Measurements from ENCODE around the gene ABCC9. TPM values are rescaled to one million over a fixed set of nuclear protein-coding genes. Genes with fewer than 3 reads are reported as not detected.

Gene ABCC9
- total and polyA plus RNA-seq, 2 donors (not counting 3 experiments of a cell fraction or from before 2014, with no cell fraction given): under 0.01 TPM; not detected in 1

- no peak overlapping the region for H3K4me2 ChIP-seq (ENCODE audit: insufficient read depth, low read length)
- no peak overlapping the region for H3K4me3 ChIP-seq (replicated peaks in 1 of 3; ENCODE audit: insufficient read depth in 1 of 3, low read depth in 1 of 3, low read length in 3 of 3)
- DNase-seq (ENCODE audit: low read depth, low spot score): no peak
- TF ChIP-seq MAX (IDR thresholded peaks at IDR 0.05; ENCODE audit: insufficient read depth, insufficient read length): no peak
- TF ChIP-seq GATA2 (IDR thresholded peaks at IDR 0.05; ENCODE audit: insufficient read depth, insufficient read length, low read depth, low read length): no peak
- TF ChIP-seq POLR2AphosphoS5 (IDR thresholded peaks at IDR 0.05; ENCODE audit: insufficient read depth, low read depth, low read length): no peak
- H3K79me2 ChIP-seq (ENCODE audit: control insufficient read depth, insufficient read depth, low read length): no peaks in the 10 kb centered on the region
- BruUV-seq (replicated peaks): no TSS peak
- no peaks in the 10 kb centered on the region for H3K4me1 ChIP-seq (ENCODE audit: control insufficient read depth, extremely low read depth, insufficient read depth, low read length)
- ChIA-PET CTCF (interaction anchor here (1.0 to 1.5 kb wide), 4 partner anchors 33 to 287 kb away, joined by 3 to 10 read pairs (median 4); no protein-coding TSS in a partner anchor), POLR2A (no interaction called here)
- H3K9me3 ChIP-seq (replicated peaks; ENCODE audit: control insufficient read depth, insufficient read depth, low read length): no peaks in the 10 kb centered on the region
- H3K9ac ChIP-seq (replicated peaks; ENCODE audit: extremely low read depth, insufficient read depth, low read length): no peak overlapping the region
- no peak for FAIRE-seq
- peaks cover 0 to 3% of the 10 kb centered on the region in 2 experiments for H3K27me3 ChIP-seq (ENCODE audit: control insufficient read depth in 2 of 2, insufficient read depth in 2 of 2, low read length in 2 of 2)
- no peak overlapping the region for H2AFZ ChIP-seq (ENCODE audit: low read depth, low read length)
- intact Hi-C loops (cut with micrococcal nuclease) (no loop called here), dilution Hi-C loops (cut with MboI; ENCODE audit: extremely low pct_ligation_motif_present, low sequenced_read_pairs) (no loop called here)
- H3K36me3 ChIP-seq (ENCODE audit: control insufficient read depth in 2 of 2, extremely low read depth in 1 of 2, insufficient read depth in 2 of 2, low read length in 2 of 2): no peaks in the 10 kb centered on the region
- no peaks in the 10 kb centered on the region for H3K9me1 ChIP-seq (replicated peaks; ENCODE audit: control insufficient read depth, extremely low read depth, insufficient read depth, low read length)
- H4K20me1 ChIP-seq (replicated peaks; ENCODE audit: control insufficient read depth, extremely low read depth, insufficient read depth, low read length): no peaks in the 10 kb centered on the region
- H3K27ac ChIP-seq (ENCODE audit: insufficient read depth, low read depth, low read length): no peak overlapping the region
Measured at GRCh38 chr12:21985155-21985554, 43.9 kb upstream of the ABCC9 start.

- dilution Hi-C loops (cut with MboI; ENCODE audit: extremely low pct_ligation_motif_present, low sequenced_read_pairs) (no loop called here), intact Hi-C loops (cut with micrococcal nuclease) (no loop called here)
- ChIA-PET CTCF (interaction anchor here (1.0 to 1.5 kb wide), 4 partner anchors 34 to 286 kb away, joined by 3 to 10 read pairs (median 4); no protein-coding TSS in a partner anchor), POLR2A (no interaction called here)
- H3K79me2 ChIP-seq (ENCODE audit: control insufficient read depth, insufficient read depth, low read length): no peaks in the 10 kb centered on the region
- H3K4me3 ChIP-seq (replicated peaks in 1 of 3; ENCODE audit: insufficient read depth in 1 of 3, low read depth in 1 of 3, low read length in 3 of 3): no peak overlapping the region
- H3K9me1 ChIP-seq (replicated peaks; ENCODE audit: control insufficient read depth, extremely low read depth, insufficient read depth, low read length): no peaks in the 10 kb centered on the region
- H2AFZ ChIP-seq (ENCODE audit: low read depth, low read length): no peak overlapping the region
- no peaks in the 10 kb centered on the region for H3K4me1 ChIP-seq (ENCODE audit: control insufficient read depth, extremely low read depth, insufficient read depth, low read length)
- H4K20me1 ChIP-seq (replicated peaks; ENCODE audit: control insufficient read depth, extremely low read depth, insufficient read depth, low read length): no peaks in the 10 kb centered on the region
- H3K27ac ChIP-seq (ENCODE audit: insufficient read depth, low read depth, low read length): no peak overlapping the region
- no peak for DNase-seq (ENCODE audit: low read depth, low spot score)
- peaks cover 0 to 3% of the 10 kb centered on the region in 2 experiments for H3K27me3 ChIP-seq (ENCODE audit: control insufficient read depth in 2 of 2, insufficient read depth in 2 of 2, low read length in 2 of 2)
- H3K4me2 ChIP-seq (ENCODE audit: insufficient read depth, low read length): no peak overlapping the region
- H3K9me3 ChIP-seq (replicated peaks; ENCODE audit: control insufficient read depth, insufficient read depth, low read length): no peaks in the 10 kb centered on the region
- no peak overlapping the region for H3K9ac ChIP-seq (replicated peaks; ENCODE audit: extremely low read depth, insufficient read depth, low read length)
- H3K36me3 ChIP-seq (ENCODE audit: control insufficient read depth in 2 of 2, extremely low read depth in 1 of 2, insufficient read depth in 2 of 2, low read length in 2 of 2): no peaks in the 10 kb centered on the region
- TF ChIP-seq JUN (IDR thresholded peaks at IDR 0.05; ENCODE audit: borderline replicate concordance, insufficient read depth, insufficient read length, low read depth) (no peak), MYC (IDR thresholded peaks at IDR 0.05; ENCODE audit: low read depth, low read length) (no peak), FOS (IDR thresholded peaks at IDR 0.05; ENCODE audit: borderline replicate concordance, insufficient read depth, low read length) (no peak), GATA2 (IDR thresholded peaks at IDR 0.05; ENCODE audit: insufficient read depth, insufficient read length, low read depth, low read length) (no peak), POLR2A (IDR thresholded peaks at IDR 0.05; ENCODE audit: low read depth, low read length) (no peak)
- no TSS peak for BruUV-seq (replicated peaks)
- no peak for FAIRE-seq
Measured at GRCh38 chr12:21984375-21984774, 43.1 kb upstream of the ABCC9 start.
